ENCODE data around the gene CADM1.

- TF ChIP-seq TEAD4 (IDR thresholded peaks at IDR 0.05; ENCODE audit: low read length) (no peak), TEAD4 (CRISPR knock-in tag; IDR thresholded peaks at IDR 0.05; ENCODE audit: borderline replicate concordance) (no peak), RCOR1 (IDR thresholded peaks at IDR 0.05; ENCODE audit: borderline replicate concordance in 1 of 2, low read depth in 2 of 2, low read length in 2 of 2) (no peak), ZNF445 (CRISPR knock-in tag; IDR thresholded peaks at IDR 0.05; ENCODE audit: low read depth) (no peak), ZNF398 (CRISPR knock-in tag; IDR thresholded peaks at IDR 0.05) (no peak), MEIS2 (IDR thresholded peaks at IDR 0.05; ENCODE audit: partially characterized antibody) (no peak), EZH2 (IDR thresholded peaks at IDR 0.05; ENCODE audit: borderline replicate concordance, low read depth, low read length) (no peak), POLR2AphosphoS5 (IDR thresholded peaks at IDR 0.05; ENCODE audit: control insufficient read depth, insufficient read depth, low read depth, low read length) (no peak)
These were observed 48.2 kb downstream of the CADM1 start for GRCh38 chr11:115456019-115456418.

Data from K562 (cell line).